Measurements from ENCODE around the gene ISYNA1. TPM values are rescaled to one million over a fixed set of nuclear protein-coding genes. Genes with fewer than 3 reads are reported as not detected.

ISYNA1 gene
- total and polyA plus RNA-seq, 2 of the 13 experiments (the other 11 are each of a cell fraction or from before 2014, with no cell fraction given), result 29.6 to 48.5 TPM

DNA sequence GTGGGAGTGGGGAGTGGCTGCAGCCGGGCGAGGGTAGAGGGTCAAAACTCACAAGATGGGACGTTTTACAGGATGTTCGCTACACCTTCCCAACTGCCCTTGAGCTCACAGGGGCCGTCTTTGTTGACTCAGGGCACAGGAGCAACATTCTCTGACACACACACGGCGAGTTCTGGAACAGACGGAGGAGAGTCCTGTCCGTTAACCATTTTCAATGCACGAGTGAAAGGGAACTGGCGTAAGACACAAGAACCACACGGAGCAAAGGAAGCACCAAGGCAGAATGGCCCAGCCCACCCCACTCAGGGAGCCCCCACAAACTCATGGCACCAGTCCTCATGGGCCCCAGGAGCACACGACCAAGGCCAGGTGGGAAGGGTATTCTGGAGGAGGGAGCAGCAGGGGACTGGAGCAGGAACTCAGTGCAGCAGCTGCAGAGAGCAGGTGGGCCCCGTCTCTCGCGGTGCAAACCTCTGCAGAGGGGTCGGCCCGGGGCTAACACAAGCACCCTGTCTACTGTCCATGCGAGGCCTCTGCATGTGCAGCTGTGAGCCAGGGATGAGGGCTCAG, 37.9 kb upstream of the ISYNA1 start (continued):
- TF ChIP-seq, protein P1, sequence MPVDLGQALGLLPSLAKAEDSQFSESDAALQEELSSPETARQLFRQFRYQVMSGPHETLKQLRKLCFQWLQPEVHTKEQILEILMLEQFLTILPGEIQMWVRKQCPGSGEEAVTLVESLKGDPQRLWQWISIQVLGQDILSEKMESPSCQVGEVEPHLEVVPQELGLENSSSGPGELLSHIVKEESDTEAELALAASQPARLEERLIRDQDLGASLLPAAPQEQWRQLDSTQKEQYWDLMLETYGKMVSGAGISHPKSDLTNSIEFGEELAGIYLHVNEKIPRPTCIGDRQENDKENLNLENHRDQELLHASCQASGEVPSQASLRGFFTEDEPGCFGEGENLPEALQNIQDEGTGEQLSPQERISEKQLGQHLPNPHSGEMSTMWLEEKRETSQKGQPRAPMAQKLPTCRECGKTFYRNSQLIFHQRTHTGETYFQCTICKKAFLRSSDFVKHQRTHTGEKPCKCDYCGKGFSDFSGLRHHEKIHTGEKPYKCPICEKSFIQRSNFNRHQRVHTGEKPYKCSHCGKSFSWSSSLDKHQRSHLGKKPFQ (CRISPR knock-in tag; IDR thresholded peaks at IDR 0.05; ENCODE audit: insufficient replicate concordance), result peak; percentile 31
- TF ChIP-seq, protein P2, sequence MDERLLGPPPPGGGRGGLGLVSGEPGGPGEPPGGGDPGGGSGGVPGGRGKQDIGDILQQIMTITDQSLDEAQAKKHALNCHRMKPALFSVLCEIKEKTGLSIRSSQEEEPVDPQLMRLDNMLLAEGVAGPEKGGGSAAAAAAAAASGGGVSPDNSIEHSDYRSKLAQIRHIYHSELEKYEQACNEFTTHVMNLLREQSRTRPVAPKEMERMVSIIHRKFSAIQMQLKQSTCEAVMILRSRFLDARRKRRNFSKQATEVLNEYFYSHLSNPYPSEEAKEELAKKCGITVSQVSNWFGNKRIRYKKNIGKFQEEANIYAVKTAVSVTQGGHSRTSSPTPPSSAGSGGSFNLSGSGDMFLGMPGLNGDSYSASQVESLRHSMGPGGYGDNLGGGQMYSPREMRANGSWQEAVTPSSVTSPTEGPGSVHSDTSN (CRISPR knock-in tag; IDR thresholded peaks at IDR 0.05), result no peak
- TF ChIP-seq, protein P3, sequence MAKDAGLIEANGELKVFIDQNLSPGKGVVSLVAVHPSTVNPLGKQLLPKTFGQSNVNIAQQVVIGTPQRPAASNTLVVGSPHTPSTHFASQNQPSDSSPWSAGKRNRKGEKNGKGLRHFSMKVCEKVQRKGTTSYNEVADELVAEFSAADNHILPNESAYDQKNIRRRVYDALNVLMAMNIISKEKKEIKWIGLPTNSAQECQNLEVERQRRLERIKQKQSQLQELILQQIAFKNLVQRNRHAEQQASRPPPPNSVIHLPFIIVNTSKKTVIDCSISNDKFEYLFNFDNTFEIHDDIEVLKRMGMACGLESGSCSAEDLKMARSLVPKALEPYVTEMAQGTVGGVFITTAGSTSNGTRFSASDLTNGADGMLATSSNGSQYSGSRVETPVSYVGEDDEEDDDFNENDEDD (CRISPR knock-in tag; IDR thresholded peaks at IDR 0.05; ENCODE audit: borderline replicate concordance), result peak; percentile 24; the same call in 1 of the 2 replicates
- no peak for TF ChIP-seq NCOR1 (IDR thresholded peaks at IDR 0.05; ENCODE audit: borderline replicate concordance, low read length)
- no peak for TF ChIP-seq SRSF1 (optimal IDR thresholded peaks at IDR 0.05; ENCODE audit: low read depth, low read length)
- no peak for TF ChIP-seq PCBP1 (IDR thresholded peaks at IDR 0.05; ENCODE audit: borderline replicate concordance, low read depth, low read length)
- TF ChIP-seq, protein P4, sequence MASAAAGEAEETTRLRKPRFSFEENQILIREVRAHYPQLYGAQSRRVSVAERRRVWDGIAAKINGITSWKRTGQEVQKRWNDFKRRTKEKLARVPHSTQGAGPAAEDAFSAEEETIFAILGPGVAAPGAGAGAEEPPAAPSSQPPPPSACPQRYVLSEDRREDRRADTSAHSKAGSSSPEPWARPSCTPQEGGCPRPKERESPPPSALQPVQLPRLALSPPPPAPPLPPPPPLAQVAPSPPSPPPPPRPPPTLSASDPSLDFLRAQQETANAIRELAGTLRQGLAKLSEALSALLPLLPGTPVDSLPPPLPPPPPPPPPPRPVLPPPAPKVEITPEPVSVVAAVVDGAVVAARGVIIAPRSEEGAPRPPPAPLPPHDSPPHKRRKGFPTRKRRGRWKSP (CRISPR knock-in tag; IDR thresholded peaks at IDR 0.05), result peak; percentile 31; the same call in 1 of the 2 replicates
- peak; percentile 77; the same call in 1 of the 2 replicates for TF ChIP-seq ZNF331 (CRISPR knock-in tag; IDR thresholded peaks at IDR 0.05)
- no peak; the same call in 1 of the 2 replicates for TF ChIP-seq ELF1 (CRISPR knock-in tag; IDR thresholded peaks at IDR 0.05)
- TF ChIP-seq ZNF567 (CRISPR knock-in tag; IDR thresholded peaks at IDR 0.05; ENCODE audit: borderline replicate concordance), result no peak
- TF ChIP-seq NKX3-1 (CRISPR knock-in tag; IDR thresholded peaks at IDR 0.05), result no peak
- no peak for TF ChIP-seq ZNF674 (CRISPR knock-in tag; IDR thresholded peaks at IDR 0.05; ENCODE audit: low read depth)
- TF ChIP-seq ZNF776 (CRISPR knock-in tag; IDR thresholded peaks at IDR 0.05), result peak; percentile 67; the same call in 1 of the 2 replicates
- no peak; the same call in none of the 2 replicates for TF ChIP-seq NR2F6 (IDR thresholded peaks at IDR 0.05)
- TF ChIP-seq NR2F6 (CRISPR knock-in tag; IDR thresholded peaks at IDR 0.05), result peak; percentile 69
- TF ChIP-seq, protein P5, sequence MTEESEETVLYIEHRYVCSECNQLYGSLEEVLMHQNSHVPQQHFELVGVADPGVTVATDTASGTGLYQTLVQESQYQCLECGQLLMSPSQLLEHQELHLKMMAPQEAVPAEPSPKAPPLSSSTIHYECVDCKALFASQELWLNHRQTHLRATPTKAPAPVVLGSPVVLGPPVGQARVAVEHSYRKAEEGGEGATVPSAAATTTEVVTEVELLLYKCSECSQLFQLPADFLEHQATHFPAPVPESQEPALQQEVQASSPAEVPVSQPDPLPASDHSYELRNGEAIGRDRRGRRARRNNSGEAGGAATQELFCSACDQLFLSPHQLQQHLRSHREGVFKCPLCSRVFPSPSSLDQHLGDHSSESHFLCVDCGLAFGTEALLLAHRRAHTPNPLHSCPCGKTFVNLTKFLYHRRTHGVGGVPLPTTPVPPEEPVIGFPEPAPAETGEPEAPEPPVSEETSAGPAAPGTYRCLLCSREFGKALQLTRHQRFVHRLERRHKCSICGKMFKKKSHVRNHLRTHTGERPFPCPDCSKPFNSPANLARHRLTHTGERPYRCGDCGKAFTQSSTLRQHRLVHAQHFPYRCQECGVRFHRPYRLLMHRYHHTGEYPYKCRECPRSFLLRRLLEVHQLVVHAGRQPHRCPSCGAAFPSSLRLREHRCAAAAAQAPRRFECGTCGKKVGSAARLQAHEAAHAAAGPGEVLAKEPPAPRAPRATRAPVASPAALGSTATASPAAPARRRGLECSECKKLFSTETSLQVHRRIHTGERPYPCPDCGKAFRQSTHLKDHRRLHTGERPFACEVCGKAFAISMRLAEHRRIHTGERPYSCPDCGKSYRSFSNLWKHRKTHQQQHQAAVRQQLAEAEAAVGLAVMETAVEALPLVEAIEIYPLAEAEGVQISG (CRISPR knock-in tag; IDR thresholded peaks at IDR 0.05), result peak; percentile 66
- TF ChIP-seq, protein P6, sequence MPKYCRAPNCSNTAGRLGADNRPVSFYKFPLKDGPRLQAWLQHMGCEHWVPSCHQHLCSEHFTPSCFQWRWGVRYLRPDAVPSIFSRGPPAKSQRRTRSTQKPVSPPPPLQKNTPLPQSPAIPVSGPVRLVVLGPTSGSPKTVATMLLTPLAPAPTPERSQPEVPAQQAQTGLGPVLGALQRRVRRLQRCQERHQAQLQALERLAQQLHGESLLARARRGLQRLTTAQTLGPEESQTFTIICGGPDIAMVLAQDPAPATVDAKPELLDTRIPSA (CRISPR knock-in tag; IDR thresholded peaks at IDR 0.05; ENCODE audit: borderline replicate concordance), result no peak
- TF ChIP-seq TSC22D2 (CRISPR knock-in tag; IDR thresholded peaks at IDR 0.05; ENCODE audit: borderline replicate concordance), result no peak
- no peak for TF ChIP-seq ZKSCAN5 (CRISPR knock-in tag; IDR thresholded peaks at IDR 0.05)
- TF ChIP-seq ZSCAN9 (CRISPR knock-in tag; IDR thresholded peaks at IDR 0.05; ENCODE audit: borderline replicate concordance), result peak; percentile 50; the same call in 1 of the 2 replicates
- TF ChIP-seq ZMYM3 (CRISPR knock-in tag; IDR thresholded peaks at IDR 0.05), result no peak
